ENCODE data around the gene TMEM184B.
"Not testable (repeated sequence)": the region's sequence is repeated elsewhere in the genome, so short reads cannot be mapped to it uniquely, and the experiment has no call there.

The TMEM184B gene

GRCh38 chr22:38247713-38248112 lies 25.1 kb downstream of the TMEM184B start:
- no peak for DNase-seq

GRCh38 chr22:38246692-38247091 lies 26.1 kb downstream of the TMEM184B start:
- no peak for DNase-seq

- no peak for DNase-seq
These were observed 26.7 kb downstream of the TMEM184B start for GRCh38 chr22:38246046-38246658.

GRCh38 chr22:38244106-38244505 lies 28.7 kb downstream of the TMEM184B start:
- no peak for DNase-seq

- no peak for DNase-seq
These were observed 29.6 kb downstream of the TMEM184B start for GRCh38 chr22:38243007-38243765.

GRCh38 chr22:38240734-38241252 lies 32.0 kb downstream of the TMEM184B start:
- DNase-seq: no peak

GRCh38 chr22:38239101-38239761 lies 33.6 kb downstream of the TMEM184B start:
- no peak for DNase-seq

GRCh38 chr22:38238519-38239071 lies 34.2 kb downstream of the TMEM184B start:
- DNase-seq: no peak

GRCh38 chr22:38236786-38237185 lies 36.0 kb downstream of the TMEM184B start:
- no peak for DNase-seq

- DNase-seq: no peak
These were observed 37.5 kb downstream of the TMEM184B start for GRCh38 chr22:38235240-38235850.

GRCh38 chr22:38233856-38234255 lies 39.0 kb downstream of the TMEM184B start:
- not testable (repeated sequence) for DNase-seq

- no peak for DNase-seq
These were observed 39.4 kb downstream of the TMEM184B start for GRCh38 chr22:38233427-38233826.

- no peak for DNase-seq
These were observed 40.6 kb downstream of the TMEM184B start for GRCh38 chr22:38232196-38232595.

GRCh38 chr22:38230916-38231315 lies 41.9 kb downstream of the TMEM184B start:
- no peak for DNase-seq

GRCh38 chr22:38230108-38230825 lies 42.5 kb downstream of the TMEM184B start:
- DNase-seq: peak; percentile 58

- no peak for DNase-seq
These were observed 43.7 kb downstream of the TMEM184B start for GRCh38 chr22:38228873-38229740.

- DNase-seq: no peak
These were observed 44.4 kb downstream of the TMEM184B start for GRCh38 chr22:38228326-38228872.

GRCh38 chr22:38226853-38227649 lies 45.8 kb downstream of the TMEM184B start:
- DNase-seq: no peak

- no peak for DNase-seq
These were observed 49.4 kb downstream of the TMEM184B start for GRCh38 chr22:38223289-38223960.

GRCh38 chr22:38222797-38223119 lies 50.1 kb downstream of the TMEM184B start:
- DNase-seq: no peak
